Thoracic aorta (tissue), 2 donors: ENCODE measurements around the gene RERG. TPM values are rescaled to one million over a fixed set of nuclear protein-coding genes. Genes with fewer than 3 reads are reported as not detected.

Experiments used
- ATAC-seq: fragments of 150-250 bp; one replicate; pipeline ENCODE4 v1.8.0; 2017; ENCODE audit warnings: low read depth; ENCODE audit not compliant: insufficient number of reproducible peaks, low FRiP score
- DNase-seq: peaks from one replicate; pipeline ENCODE4 v3.0.0-alpha.2; 2020; ENCODE audit warnings: low spot score
- H3K27ac ChIP-seq, 2 donors: fragments of 200-600 bp; sonication (generic); 1 replicate in 1 of 2; 2 replicates in 1 of 2; pipeline ENCODE4 v1.5.1; 2016; ENCODE audit warnings: mild to moderate bottlenecking in 2 of 2, moderate library complexity in 2 of 2
- H3K27me3 ChIP-seq: fragments of 200-600 bp; sonication (generic); replicated peaks from 2 replicates; pipeline ENCODE4 v1.6.0; 2016; ENCODE audit warnings: mild to moderate bottlenecking; ENCODE audit not compliant: insufficient read depth
- H3K36me3 ChIP-seq: fragments of 200-600 bp; sonication (generic); one replicate; pipeline ENCODE4 v1.5.1; 2016
- H3K4me1 ChIP-seq, 2 donors: fragments of 200-600 bp; sonication (generic); 1 replicate in 1 of 2; 2 replicates in 1 of 2; pipeline versions ENCODE4 v1.5.1 to v1.6.0; 2016; ENCODE audit warnings: low read depth in 2 of 2, mild to moderate bottlenecking in 1 of 2; ENCODE audit not compliant: control insufficient read depth in 1 of 2
- H3K4me3 ChIP-seq: fragments of 200-600 bp; sonication (generic); 2 replicates; pipeline ENCODE4 v1.5.1; 2016; ENCODE audit warnings: mild to moderate bottlenecking
- H3K9me3 ChIP-seq: fragments of 200-600 bp; sonication (generic); 2 replicates; pipeline ENCODE4 v1.5.1; 2016
- total RNA-seq, 2 donors: library from RNA; depleted of rRNA; stranded (reverse); fragments of >200 nt; gene quantifications; one replicate each; pipeline versions ENCODE4 v1.1.0 to v1.2.3, GENCODE V29; 2016
- TF ChIP-seq, protein P1 (sequence below): fragments of 200-600 bp; sonication (generic); IDR thresholded peaks from one replicate; pipeline ENCODE4 v1.5.1; 2019; ENCODE audit warnings: antibody characterized with exemption

Gene RERG
- total RNA-seq, 2 donors from 2014 or later, result 92.3 to 120 TPM

DNA sequence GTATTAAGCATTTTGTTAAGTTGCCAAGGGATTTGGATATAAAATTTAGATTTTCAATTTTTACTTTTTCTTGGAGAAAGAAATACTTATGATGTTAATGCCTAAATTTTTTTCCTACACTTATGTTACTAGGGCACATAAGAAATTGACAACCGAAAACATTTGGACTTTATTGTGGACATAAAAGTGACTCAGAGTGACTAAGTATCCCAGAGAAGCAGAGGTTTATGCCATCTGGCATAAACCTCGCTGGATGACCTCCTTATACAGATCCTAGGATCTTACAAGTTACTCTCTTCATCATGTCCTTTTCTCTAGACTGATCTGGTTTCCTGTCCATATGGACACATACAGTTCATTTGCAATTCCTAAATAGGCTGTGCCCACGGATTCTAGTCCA lies 89.8 kb downstream of the RERG start:
- TF ChIP-seq, protein P1, sequence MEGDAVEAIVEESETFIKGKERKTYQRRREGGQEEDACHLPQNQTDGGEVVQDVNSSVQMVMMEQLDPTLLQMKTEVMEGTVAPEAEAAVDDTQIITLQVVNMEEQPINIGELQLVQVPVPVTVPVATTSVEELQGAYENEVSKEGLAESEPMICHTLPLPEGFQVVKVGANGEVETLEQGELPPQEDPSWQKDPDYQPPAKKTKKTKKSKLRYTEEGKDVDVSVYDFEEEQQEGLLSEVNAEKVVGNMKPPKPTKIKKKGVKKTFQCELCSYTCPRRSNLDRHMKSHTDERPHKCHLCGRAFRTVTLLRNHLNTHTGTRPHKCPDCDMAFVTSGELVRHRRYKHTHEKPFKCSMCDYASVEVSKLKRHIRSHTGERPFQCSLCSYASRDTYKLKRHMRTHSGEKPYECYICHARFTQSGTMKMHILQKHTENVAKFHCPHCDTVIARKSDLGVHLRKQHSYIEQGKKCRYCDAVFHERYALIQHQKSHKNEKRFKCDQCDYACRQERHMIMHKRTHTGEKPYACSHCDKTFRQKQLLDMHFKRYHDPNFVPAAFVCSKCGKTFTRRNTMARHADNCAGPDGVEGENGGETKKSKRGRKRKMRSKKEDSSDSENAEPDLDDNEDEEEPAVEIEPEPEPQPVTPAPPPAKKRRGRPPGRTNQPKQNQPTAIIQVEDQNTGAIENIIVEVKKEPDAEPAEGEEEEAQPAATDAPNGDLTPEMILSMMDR, result no peak
- ATAC-seq, result peak; percentile 53
- H3K4me1 ChIP-seq, result peaks cover 7 to 15% of the 10 kb centered on the region in 2 donors
- no peak overlapping the region for H3K4me3 ChIP-seq
- no peak for DNase-seq
- no peaks in the 10 kb centered on the region for H3K27me3 ChIP-seq
- no peaks in the 10 kb centered on the region for H3K9me3 ChIP-seq
- no peaks in the 10 kb centered on the region for H3K36me3 ChIP-seq
- peak overlapping the region in 1 of 2 donors; percentile 32 for H3K27ac ChIP-seq

DNA sequence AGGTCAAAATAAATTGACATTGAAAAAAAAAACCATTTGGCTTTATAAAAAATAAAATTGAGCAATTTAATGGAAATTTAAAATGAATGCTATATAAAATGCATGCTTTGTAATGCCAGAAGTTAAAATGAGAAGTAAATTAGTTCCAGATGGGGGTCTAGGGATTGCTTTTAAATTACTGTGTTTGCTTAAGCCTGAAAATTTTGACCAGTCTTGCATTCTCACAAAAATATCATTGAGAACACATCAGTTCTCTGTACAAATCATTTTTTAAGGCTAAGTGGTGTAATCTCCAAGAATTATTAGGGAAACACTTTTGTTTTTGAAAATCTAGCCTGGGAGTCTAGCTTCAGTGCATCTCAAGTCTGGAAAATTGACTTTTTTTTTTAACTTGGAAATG lies 90.7 kb downstream of the RERG start:
- Histone ChIP-seq H3K4me3 (no peak overlapping the region), H3K27ac (no peak overlapping the region), H3K9me3 (no peaks in the 10 kb centered on the region), H3K27me3 (no peaks in the 10 kb centered on the region), H3K4me1 (peaks cover 7 to 15% of the 10 kb centered on the region in 2 donors), H3K36me3 (no peaks in the 10 kb centered on the region)
- DNase-seq (no peak), ATAC-seq (no peak)
- TF ChIP-seq, protein P1, result no peak

DNA sequence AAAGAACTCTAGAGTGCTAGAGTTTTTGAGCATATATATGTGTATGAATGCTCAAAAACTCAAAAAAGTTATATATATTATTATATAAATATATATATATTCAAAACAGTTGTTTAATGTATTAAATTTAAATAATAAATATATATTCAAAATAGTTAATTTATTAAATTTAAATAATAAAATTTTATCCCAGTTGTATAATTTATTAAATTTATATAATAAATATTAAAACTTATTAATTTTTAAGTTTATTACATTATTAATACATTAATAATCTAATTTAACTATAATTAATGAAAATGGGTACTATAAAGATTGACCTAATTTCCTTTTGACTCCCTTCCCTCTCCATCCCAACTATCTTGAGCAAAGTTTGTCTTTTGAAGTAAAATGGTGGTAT lies 97.8 kb downstream of the RERG start:
- H3K36me3 ChIP-seq, result no peaks in the 10 kb centered on the region
- H3K27me3 ChIP-seq, result no peaks in the 10 kb centered on the region
- H3K4me3 ChIP-seq, result no peak overlapping the region
- TF ChIP-seq, protein P1, result no peak
- no peak for DNase-seq
- no peak for ATAC-seq
- no peak overlapping the region for H3K27ac ChIP-seq
- no peaks in the 10 kb centered on the region for H3K9me3 ChIP-seq
- peaks cover 12 to 20% of the 10 kb centered on the region in 2 donors for H3K4me1 ChIP-seq

DNA sequence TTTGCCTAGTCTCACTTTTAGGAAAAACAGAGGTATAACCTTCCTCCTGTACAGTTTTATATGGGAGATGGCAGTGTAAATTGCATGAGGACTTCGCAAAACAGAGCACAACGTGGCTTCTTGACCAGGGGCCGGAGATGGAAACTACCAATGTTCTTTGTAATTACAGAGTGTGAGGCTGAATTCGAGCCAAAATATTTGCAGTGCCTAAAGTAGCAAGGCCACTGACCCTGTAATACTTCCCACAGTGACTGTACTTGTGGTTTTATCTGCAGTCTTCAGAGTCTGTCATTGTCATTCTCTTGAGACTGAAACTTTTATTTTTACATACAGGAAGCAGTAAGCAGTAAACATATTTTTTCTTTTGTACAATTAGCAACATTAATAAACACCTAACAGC lies 98.9 kb downstream of the RERG start:
- no peaks in the 10 kb centered on the region for H3K36me3 ChIP-seq
- no peaks in the 10 kb centered on the region for H3K27me3 ChIP-seq
- H3K9me3 ChIP-seq, result no peaks in the 10 kb centered on the region
- H3K4me1 ChIP-seq, result peaks cover 13 to 26% of the 10 kb centered on the region in 2 donors
- ATAC-seq, result no peak
- no peak for DNase-seq
- TF ChIP-seq, protein P1, result no peak
- H3K4me3 ChIP-seq, result no peak overlapping the region
- H3K27ac ChIP-seq, result no peak overlapping the region

DNA sequence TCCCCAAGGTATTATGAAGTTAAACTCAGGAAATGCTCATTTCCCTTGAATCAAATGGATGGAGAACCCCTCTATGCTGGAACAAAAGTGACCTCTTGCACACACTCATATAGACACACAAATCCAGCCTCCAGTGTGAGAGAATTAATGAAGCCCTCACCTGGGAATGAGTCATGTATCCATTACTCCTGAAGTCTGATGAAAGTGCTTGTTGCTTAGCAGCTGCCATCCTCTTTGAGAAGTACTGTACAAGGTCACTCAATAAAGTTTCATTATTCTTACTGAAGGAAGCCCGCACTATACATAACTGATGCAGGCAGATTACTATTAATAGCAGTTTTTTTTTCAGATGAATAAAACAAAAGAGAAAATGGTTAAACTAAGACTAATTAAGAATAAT lies 102.3 kb downstream of the RERG start:
- Histone ChIP-seq H3K4me3 (no peak overlapping the region), H3K27me3 (no peaks in the 10 kb centered on the region), H3K4me1 (peaks cover 34 to 51% of the 10 kb centered on the region in 2 donors), H3K27ac (no peak overlapping the region), H3K9me3 (no peaks in the 10 kb centered on the region), H3K36me3 (no peaks in the 10 kb centered on the region)
- no peak for ATAC-seq
- DNase-seq, result no peak
- TF ChIP-seq, protein P1, result no peak
